Bone marrow (tissue), 2 donors: ENCODE data around the gene MSH2.
"Not testable (repeated sequence)": the region's sequence is repeated elsewhere in the genome, so short reads cannot be mapped to it uniquely, and the experiment has no call there.

Experiments
- DNase-seq, 2 donors: peaks; one replicate each; lab custom pipeline; 2025; lab: John Stamatoyannopoulos, UW

MSH2 gene

DNA sequence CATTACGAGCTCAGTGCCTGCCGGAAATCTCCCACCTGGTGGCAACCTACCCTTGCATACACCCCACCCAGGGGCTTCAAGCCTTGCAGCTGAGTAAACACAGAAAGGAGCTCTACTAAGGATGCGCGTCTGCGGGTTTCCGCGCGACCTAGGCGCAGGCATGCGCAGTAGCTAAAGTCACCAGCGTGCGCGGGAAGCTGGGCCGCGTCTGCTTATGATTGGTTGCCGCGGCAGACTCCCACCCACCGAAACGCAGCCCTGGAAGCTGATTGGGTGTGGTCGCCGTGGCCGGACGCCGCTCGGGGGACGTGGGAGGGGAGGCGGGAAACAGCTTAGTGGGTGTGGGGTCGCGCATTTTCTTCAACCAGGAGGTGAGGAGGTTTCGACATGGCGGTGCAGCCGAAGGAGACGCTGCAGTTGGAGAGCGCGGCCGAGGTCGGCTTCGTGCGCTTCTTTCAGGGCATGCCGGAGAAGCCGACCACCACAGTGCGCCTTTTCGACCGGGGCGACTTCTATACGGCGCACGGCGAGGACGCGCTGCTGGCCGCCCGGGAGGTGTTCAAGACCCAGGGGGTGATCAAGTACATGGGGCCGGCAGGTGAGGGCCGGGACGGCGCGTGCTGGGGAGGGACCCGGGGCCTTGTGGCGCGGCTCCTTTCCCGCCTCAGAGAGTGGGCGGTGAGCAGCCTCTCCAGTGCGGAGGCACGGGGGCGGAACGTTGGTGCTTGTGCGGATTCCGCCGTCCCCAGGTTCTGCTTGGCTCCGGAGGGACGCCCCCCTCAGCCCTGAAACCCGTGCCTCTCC lies at the start of gene MSH2:
TSS of gene MSH2 (plus strand) at position 352 of the 804 bp plus-strand sequence. CDS start at position 388, 36 bp downstream.
- peak; percentile 54 to 90 for DNase-seq

GRCh38 chr2:47354013-47354847 lies 48.7 kb upstream of the MSH2 start:
- no peak for DNase-seq

GRCh38 chr2:47354848-47355204 lies 48.1 kb upstream of the MSH2 start:
- DNase-seq: no peak

- DNase-seq: no peak
Measured at GRCh38 chr2:47357483-47357882, 45.5 kb upstream of the MSH2 start.

DNA sequence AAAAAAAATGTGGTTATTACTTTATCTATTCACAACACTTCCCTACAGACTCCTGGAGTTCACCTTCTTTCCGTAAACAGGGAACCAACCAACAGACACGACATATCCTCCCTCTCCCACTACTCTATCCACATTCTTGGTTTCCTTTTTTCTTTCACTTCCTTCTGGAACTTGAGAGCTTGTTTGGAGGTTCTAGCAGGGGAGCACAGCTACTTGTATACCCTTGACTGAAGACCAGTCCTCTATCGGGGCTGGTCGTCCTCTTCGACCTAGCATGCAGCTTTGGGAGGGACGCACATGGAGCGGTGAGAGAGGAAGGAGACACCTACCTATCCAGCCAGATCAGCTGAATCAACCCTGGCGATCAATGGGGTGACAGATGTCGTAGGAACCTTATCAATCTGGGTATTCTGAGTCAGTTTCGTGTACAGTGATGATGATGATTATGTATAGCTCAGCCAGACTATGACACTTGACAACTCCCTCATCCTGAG lies 43.5 kb upstream of the MSH2 start:
- DNase-seq: no peak

DNA sequence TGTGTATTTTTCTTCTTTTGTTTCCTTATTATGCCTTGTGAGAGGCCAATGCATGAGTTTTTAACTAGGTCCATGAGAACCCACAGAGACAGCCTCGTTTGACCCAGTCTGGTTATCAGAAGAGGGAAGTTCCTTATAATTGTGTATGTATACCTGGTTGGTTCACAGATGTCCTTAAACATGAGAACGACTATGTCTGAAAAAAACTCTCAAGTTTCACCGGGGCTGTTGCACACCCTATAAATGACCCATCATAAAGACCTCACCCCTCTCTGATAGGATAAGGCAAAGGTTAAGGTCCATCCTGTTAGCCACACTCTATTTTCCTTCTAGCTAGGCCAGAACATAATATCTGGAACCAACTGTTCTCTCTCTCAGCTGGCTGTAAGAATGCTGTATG lies 42.7 kb upstream of the MSH2 start:
- DNase-seq: no peak

- no peak for DNase-seq
Measured at GRCh38 chr2:47360927-47361326, 42.0 kb upstream of the MSH2 start.

GRCh38 chr2:47361505-47362229 lies 41.3 kb upstream of the MSH2 start:
- DNase-seq: not testable (repeated sequence)

DNA sequence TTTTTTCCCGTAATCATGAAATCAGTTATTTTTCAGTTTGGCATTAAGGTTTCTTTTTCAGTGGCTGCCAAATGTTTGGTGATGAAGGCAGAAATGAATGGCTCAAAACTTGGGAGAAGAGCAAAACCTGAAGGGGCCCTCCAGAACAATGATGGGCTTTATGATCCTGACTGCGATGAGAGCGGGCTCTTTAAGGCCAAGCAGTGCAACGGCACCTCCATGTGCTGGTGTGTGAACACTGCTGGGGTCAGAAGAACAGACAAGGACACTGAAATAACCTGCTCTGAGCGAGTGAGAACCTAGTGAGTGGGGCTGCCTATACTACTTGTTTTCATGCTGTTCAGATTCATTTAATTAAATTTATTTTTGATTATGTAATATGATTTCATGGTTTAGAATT lies 29.2 kb upstream of the MSH2 start:
- no peak for DNase-seq

- no peak for DNase-seq
Measured at GRCh38 chr2:47375307-47375706, 27.6 kb upstream of the MSH2 start.

DNA sequence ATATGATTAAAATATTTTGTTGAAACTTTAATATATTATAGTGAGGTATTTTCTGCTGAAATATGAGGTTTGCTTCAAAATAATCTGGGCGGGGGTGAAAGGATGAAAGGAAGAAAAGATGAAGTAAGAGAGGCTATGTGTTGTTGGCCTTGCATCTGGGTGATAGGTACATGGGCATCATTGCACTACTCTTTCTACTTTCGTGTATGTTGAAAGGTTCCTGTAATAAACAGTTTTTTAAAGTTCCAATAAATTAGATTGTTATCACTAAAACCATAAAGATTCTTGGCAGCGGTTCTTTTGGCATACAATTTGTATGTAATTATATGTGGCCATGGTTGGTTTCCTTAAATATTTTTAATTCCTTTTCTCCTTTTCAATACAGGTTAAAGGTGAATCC lies 23.6 kb upstream of the MSH2 start:
- DNase-seq: no peak

GRCh38 chr2:47381408-47381807 lies 21.5 kb upstream of the MSH2 start:
- DNase-seq: no peak

DNA sequence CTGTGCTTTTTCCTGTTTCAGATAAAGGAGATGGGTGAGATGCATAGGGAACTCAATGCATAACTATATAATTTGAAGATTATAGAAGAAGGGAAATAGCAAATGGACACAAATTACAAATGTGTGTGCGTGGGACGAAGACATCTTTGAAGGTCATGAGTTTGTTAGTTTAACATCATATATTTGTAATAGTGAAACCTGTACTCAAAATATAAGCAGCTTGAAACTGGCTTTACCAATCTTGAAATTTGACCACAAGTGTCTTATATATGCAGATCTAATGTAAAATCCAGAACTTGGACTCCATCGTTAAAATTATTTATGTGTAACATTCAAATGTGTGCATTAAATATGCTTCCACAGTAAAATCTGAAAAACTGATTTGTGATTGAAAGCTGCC lies 16.4 kb upstream of the MSH2 start:
- DNase-seq: no peak

DNA sequence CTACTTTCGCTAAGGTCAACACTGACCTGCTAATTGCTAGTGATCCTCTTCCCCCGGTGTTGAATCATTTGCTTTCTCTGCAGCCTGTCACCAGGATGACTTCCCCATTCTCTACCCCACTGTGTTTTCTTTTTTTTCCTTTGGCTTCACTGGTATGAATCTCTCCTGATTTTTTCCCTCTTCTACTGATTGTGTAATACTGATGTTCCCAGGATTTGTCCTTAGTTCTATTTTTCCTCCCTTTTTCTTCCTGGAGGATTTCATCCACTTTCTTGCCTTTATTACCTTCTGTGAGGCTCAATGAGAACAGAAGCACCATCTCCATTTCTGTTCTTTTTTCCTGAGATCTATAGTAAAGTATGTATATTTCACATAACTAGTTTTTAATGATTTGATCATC lies 14.1 kb upstream of the MSH2 start:
- DNase-seq: no peak

DNA sequence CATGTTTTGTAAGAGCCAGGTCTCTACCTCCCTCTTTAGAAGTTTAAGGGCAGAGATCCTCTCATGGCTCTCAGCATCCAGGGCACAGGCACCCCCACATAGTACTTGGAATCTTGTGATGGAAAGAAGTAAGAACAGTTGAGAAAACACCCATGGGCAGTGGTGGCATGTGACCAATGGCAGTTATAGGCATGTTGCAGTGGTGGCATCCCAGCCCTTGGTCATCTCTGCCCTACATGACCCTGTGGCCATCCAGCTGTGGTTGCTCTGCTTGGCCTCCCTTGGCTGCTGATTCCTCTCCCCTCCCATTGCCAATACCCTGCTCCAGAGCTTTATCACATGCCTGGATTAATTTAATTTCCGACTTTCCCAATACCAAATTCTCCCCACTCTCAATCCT lies 13.3 kb upstream of the MSH2 start:
- DNase-seq: no peak

DNA sequence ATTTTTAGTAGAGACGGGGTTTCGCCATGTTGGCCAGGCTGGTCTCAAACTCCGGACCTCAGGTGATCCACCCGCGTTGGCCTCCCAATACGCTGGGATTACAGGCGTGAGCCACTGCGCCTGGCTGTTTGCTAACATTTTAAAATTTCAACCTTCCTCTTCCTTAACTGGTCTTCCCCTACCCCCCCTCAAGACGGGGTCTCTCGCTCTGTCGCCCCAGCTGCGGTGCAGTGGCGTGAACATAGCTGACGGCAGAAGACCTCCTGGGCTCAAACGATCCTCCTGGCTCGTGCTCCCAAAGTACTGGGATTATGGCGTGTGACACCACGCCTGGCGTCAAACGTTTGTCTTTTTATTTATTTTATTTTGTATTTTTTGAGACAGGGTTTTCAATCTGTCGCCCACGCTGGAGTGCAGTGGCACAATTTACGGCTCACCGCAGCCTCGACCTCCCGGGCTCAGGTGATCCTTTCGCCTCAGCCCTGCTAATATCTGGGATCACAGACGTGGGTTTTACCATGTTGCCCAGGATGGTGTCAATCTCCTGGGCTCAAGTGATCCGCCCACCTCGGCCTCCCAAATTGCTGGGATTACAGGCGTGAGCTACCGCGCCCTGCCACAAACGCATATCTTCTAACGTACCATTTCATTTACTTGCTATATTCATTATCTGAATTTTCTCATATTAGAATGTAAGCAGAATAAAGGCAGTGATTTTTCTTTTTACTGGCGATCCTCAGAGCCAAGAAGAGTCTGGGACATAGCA lies 984 bp upstream of the MSH2 start:
- DNase-seq: no peak

DNA sequence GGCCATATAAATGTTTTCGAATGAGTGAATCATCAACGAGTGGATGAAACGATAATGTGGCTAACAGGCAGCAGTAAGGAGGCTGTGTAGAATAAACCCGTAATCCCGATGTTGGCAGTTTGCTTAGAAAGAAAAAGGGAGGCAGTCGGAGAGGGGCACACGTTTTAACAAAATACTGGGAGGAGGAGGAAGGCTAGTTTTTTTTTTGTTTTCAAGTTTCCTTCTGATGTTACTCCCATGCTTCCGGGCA lies 476 bp upstream of the MSH2 start:
- no peak for DNase-seq

- no peak for DNase-seq
Measured at GRCh38 chr2:47403609-47404193, 745 bp downstream of the MSH2 start.

DNA sequence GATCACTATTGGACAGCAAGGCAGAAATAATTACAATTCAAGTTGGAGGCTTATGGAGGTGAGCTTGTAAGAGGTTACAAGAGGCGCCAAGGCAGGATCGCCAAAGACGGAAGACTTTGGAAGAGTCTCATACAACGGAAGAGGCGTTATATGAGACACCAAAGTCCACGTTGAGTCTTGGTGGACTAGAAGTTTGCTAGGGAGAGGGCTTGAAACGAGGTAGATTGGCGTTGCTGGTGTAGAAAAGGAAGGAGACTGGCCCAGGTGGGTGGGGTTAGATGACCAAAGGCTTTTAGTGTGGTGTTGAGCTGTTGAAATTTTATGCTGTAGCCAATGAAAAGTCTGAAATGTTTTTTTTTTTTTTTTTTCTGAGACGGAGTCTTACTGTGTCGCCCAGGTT lies 1.4 kb downstream of the MSH2 start:
- no peak for DNase-seq

DNA sequence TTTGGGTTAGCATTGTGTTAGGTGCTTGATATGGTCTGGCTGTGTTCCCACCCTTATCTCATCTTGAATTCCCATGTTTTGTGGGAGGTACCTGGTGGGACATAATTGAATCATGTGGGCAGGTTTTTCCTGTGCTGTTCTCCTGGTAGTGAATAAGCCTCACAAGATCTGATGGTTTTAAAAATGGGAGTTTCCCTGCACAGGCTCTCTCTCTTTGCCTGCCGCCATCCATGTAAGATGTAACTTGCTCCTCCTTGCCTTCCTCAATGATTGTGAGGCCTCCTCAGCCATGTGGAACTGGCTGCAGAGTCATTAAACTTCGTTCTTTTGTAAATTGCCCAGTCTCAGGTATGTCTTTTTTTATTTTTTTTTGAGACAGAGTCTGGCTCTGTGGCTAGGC lies 2.8 kb downstream of the MSH2 start:
- no peak for DNase-seq

DNA sequence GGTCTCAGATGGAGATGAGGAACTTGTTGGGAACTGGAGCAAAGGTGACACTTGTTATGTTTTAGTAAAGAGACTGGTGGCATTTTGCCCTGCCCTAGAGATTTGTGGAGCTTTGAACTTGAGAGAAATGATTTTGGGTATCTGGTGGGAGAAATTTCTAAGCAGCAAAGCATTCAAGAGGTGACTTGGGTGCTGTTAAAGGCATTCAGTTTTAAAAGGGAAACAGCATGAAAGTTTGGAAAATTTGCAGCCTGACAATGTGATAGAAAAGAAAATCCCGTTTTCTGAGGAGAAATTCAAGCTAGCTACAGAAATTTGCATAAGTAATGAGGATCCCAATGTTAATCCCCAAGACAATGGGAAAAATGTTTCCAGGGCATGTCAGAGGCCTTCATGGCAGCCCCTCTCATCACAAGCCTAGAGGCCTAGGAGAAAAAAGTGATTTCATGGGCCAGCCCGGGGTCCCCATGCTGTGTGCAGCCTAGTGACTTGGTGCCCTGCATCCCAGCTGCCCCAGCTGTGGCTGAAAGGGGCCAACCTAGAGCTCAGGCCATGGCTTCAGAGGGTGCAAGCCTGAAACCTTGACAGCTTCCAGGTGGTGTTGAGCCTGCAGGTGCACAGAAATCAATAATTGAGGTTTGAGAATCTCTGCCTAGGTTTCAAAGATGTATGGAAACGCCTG lies 3.8 kb downstream of the MSH2 start:
- not testable (repeated sequence) for DNase-seq
